Body of pancreas (tissue), 4 donors: ENCODE measurements around the gene BGN. TPM values are rescaled to one million over a fixed set of nuclear protein-coding genes. Genes with fewer than 3 reads are reported as not detected.
A peak's percentile ranks its signal among the peaks of the same experiment; 100 is the strongest.

Experiments used
- ATAC-seq: fragments of 150-250 bp; one replicate; pipeline ENCODE4 v1.9.1; 2016
- DNase-seq, 4 donors: peaks; one replicate each; pipeline ENCODE4 v3.0.0-alpha.2; 2019
- H3K27ac ChIP-seq, 4 donors: fragments of 200-600 bp; sonication (generic); 1 replicate in 3 of 4; 2 replicates in 1 of 4; pipeline versions ENCODE4 v1.5.1 to v1.6.1; 2016 to 2019; ENCODE audit warnings: mild to moderate bottlenecking in 1 of 4, mixed read lengths in 1 of 4, moderate library complexity in 1 of 4
- H3K27me3 ChIP-seq, 2 donors: fragments of 200-600 bp; sonication (generic); one replicate each; pipeline ENCODE4 v1.6.0; 2016; ENCODE audit warnings: mild to moderate bottlenecking in 1 of 2
- H3K36me3 ChIP-seq, 2 donors: fragments of 200-600 bp; sonication (generic); replicated peaks in 1 of 2; 2 replicates each; pipeline ENCODE4 v1.5.1; 2016; ENCODE audit warnings: low read depth in 2 of 2; ENCODE audit not compliant: insufficient read depth in 1 of 2
- H3K4me1 ChIP-seq: fragments of 200-600 bp; sonication (generic); one replicate; pipeline ENCODE4 v1.6.0; 2016
- H3K4me3 ChIP-seq, 2 donors: fragments of 200-600 bp; sonication (generic); 1 replicate in 1 of 2; 2 replicates in 1 of 2; pipeline ENCODE4 v1.5.1; 2016 to 2019
- H3K9me3 ChIP-seq, 3 donors: fragments of 200-600 bp; sonication (generic); 1 replicate in 2 of 3; 2 replicates in 1 of 3; pipeline ENCODE4 v1.5.1; 2016
- POLR2A ChIP-seq, 3 donors: fragments of 450-650 bp; IDR thresholded peaks; one replicate each; pipeline ENCODE4 v1.6.1; 2016; ENCODE audit warnings: antibody characterized with exemption in 3 of 3, mild to moderate bottlenecking in 2 of 3
- WGBS, 2 donors: methylation state at CpG; one replicate each; pipeline ENCODE4 v1.1.5; 2017; 5-methylcytosine and 5-hydroxymethylcytosine counted together
- intact Hi-C: fragments of 100-400 bp; cut with DNase I; formaldehyde crosslinking; loops from one replicate; pipeline ENCODE4 v1.15.1; 2023
- total RNA-seq, 2 donors: library from RNA; depleted of rRNA; stranded (reverse); fragments of >200 nt; gene quantifications; one replicate each; pipeline ENCODE4 v1.1.0, GENCODE V29; 2016
- TF ChIP-seq, protein P1 (sequence below), 7 experiments: fragments of 450-650 bp in 4 of 7; fragments of 200-600 bp in 3 of 7; sonication (generic) in 3 of 7; IDR thresholded peaks; one replicate each; pipeline ENCODE4 v1.5.1; 2016 to 2019; ENCODE audit warnings: antibody characterized with exemption in 7 of 7

The BGN gene
- total RNA-seq, 2 donors from 2014 or later, result 30.7 to 34.0 TPM

DNA sequence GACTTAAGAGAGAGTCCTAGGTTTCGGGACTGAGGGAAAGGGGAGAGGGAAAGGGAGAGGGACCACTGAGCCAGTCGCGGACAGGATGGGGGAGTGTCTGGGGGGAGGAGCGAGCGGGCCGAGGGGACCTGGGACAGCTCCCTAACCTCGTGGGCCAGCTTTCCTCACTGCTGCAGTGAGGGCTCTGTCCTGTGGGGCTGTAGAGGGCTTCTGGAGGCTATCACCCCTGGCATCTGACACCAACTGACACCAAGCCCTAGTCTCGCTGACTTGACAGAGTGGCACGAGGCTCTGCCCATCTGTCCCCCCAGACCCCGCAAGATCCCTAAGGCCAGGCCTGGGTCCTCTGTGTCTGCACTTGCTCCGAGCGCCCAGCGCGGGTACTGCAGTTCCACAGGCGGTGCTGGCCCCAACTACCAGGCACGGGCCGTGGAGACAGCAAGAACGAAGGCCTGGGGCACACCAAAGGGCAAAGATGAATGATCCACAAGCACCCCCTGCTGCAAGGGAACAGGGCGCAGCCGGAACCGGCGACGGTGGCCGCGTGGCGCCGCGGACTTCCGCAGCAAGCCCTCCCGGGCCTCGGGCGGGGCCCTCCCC, 24.9 kb upstream of the BGN start:
- Histone ChIP-seq H3K27me3 (no peaks in the 10 kb centered on the region), H3K4me3 (peak overlapping the region in 1 of 2 donors; percentile 52), H3K4me1 (peaks cover 12% of the 10 kb centered on the region), H3K9me3 (no peaks in the 10 kb centered on the region), H3K36me3 (no peaks in the 10 kb centered on the region), H3K27ac (peak overlapping the region in 3 of 4 donors; percentile 1 to 71 (median 66))
- DNase-seq (peak in 1 of 4 donors; percentile 22), ATAC-seq (peak; percentile 22)
- no peak for TF ChIP-seq POLR2A (IDR thresholded peaks at IDR 0.05)
- TF ChIP-seq, protein P1, sequence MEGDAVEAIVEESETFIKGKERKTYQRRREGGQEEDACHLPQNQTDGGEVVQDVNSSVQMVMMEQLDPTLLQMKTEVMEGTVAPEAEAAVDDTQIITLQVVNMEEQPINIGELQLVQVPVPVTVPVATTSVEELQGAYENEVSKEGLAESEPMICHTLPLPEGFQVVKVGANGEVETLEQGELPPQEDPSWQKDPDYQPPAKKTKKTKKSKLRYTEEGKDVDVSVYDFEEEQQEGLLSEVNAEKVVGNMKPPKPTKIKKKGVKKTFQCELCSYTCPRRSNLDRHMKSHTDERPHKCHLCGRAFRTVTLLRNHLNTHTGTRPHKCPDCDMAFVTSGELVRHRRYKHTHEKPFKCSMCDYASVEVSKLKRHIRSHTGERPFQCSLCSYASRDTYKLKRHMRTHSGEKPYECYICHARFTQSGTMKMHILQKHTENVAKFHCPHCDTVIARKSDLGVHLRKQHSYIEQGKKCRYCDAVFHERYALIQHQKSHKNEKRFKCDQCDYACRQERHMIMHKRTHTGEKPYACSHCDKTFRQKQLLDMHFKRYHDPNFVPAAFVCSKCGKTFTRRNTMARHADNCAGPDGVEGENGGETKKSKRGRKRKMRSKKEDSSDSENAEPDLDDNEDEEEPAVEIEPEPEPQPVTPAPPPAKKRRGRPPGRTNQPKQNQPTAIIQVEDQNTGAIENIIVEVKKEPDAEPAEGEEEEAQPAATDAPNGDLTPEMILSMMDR (IDR thresholded peaks at IDR 0.05), result peak in 3 of 7 experiments; percentile 2 to 40 (median 26)
- intact Hi-C loops, result no loop called here
- WGBS, 2 donors, result 0% methylated on average over 1 to 28 of the region's 32 CpGs

DNA sequence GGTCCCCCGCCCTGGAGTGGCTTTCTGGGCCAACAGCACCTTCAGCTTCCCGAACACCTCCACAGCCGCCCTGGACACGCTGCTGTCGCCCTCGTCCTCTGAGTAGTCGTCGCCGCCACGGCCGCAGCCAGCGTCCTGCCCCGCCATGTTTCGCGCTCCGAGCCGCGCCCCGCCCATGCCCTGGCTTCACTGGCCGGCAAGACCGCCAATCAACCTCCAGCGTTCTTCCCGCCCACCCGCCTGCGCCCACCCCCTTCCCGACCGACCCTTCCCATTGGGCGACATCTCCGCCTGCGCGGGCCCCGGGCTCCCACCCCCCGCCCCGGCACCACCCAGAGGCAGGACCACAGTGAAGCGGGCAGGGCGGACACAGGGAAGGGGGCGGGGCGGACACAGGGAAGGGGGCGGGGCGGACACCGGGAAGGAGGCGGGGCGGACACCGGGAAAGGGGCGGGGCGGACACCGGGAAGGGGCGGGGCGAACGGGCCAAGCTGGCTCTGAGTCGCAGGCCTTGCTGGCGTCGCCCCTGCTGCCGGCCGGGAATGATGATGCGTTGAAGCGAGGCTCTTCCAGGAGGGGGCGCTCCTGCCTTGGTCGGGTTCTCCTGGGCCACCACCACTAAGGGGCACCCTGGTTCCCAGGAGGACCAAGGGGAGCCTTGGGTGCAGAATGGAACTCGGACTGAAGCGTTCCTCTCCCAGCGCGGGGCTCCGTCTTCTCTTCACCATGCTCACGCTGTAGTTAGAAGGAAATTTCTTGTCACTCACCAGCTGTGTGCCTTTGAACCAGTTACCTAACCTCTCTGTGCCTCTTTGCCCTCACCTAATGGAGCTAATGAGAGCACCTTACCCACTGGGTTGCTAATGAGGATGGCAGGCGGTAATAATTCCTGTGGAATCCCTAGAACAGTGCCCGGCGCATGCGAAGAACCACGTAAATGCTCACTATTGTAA, 24.1 kb upstream of the BGN start, which contains the start of gene HAUS7:
Gene HAUS7, minus strand, starts transcription at position 166 of the 953 bp plus-strand sequence. Its CDS starts 19 bp downstream, at position 147.
- WGBS, 2 donors, result 21 to 94% methylated on average over 3 to 23 of the region's 70 CpGs
- intact Hi-C loops, result no loop called here
- peak; percentile 96 for ATAC-seq
- peak within 1 kb of the TSS in 1 of 2 donors; percentile 52 for H3K4me3 ChIP-seq
- peak; percentile 88 for DNase-seq
- no peaks in the 10 kb centered on the region for H3K9me3 ChIP-seq
- no peaks in the 10 kb centered on the region for H3K36me3 ChIP-seq
- H3K4me1 ChIP-seq, result peaks cover 16% of the 10 kb centered on the region
- peak in 2 of 3 donors; percentile 45 to 47 for TF ChIP-seq POLR2A (IDR thresholded peaks at IDR 0.05)
- TF ChIP-seq, protein P1 (IDR thresholded peaks at IDR 0.05), result peak; percentile 43 to 80 (median 71)
- H3K27ac ChIP-seq, result peak within 1 kb of the TSS in 3 of 4 donors; percentile 1 to 71 (median 66)
- H3K27me3 ChIP-seq, result no peaks in the 10 kb centered on the region

DNA sequence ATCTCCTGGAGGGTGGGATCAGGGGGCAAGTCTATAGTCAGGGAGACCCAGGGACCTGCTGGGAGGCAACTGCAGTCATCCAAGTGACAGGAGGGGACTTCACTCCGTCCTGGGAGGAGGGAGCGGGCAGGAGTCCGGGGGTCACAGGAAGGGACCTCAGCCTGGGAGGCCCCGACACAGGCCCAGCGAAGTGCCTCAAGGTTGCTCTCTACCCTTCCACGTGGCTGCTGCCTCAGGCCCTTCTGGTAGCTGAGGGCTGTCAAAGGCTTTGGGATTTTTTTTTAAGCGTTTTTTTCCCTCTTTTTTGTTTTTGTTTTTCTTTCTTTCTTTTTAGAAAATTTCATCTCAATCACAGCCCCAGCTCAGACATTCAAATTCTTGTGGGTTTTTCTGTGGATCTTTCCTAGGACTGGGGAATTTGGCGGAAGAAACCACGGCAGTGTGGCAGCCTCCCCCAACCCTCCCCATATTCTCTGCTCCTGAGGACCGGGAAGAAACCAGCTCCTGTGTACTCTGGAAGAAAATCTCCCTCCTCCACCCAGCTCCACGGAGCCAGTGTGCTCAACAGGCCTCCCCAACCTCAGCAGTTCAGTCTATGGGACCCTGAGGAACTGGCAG, 23.0 kb upstream of the BGN start:
- Histone ChIP-seq H3K9me3 (no peaks in the 10 kb centered on the region), H3K27me3 (no peaks in the 10 kb centered on the region), H3K27ac (no peak overlapping the region), H3K4me1 (peaks cover 16% of the 10 kb centered on the region), H3K4me3 (no peak overlapping the region), H3K36me3 (no peaks in the 10 kb centered on the region)
- intact Hi-C loops, result no loop called here
- TF ChIP-seq, protein P1 (IDR thresholded peaks at IDR 0.05), result no peak
- no peak for TF ChIP-seq POLR2A (IDR thresholded peaks at IDR 0.05)
- WGBS, 2 donors, result 69 to 77% methylated on average over 7 of the region's 11 CpGs
- ATAC-seq (no peak), DNase-seq (no peak)

DNA sequence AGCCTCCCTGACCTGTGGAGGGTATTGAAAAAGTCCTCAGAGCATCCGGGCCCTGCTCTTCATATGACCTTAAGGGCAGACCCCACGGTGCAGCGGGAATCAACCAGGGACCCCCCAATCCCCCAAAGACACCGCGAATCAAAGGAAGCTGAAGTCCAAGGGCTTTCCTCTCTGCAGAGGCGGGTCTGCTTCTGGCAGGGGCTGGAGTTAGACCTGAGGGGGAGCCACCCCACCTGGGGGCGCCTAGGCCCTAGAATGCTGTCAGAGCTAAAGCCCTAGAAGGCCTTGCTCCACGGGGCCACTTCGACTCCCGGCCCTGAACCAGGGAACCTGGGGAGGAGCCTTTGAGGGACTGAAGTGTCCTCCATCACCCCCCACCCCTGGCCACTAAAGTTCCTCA, 21.7 kb upstream of the BGN start:
- H3K9me3 ChIP-seq, result no peaks in the 10 kb centered on the region
- H3K36me3 ChIP-seq, result no peaks in the 10 kb centered on the region
- H3K27ac ChIP-seq, result no peak overlapping the region
- DNase-seq (no peak), ATAC-seq (no peak)
- H3K4me3 ChIP-seq, result no peak overlapping the region
- WGBS, 2 donors, result 100% methylated on average over 3 of the region's 10 CpGs; no CpG with 5 or more reads in 1 of the 2 donors
- TF ChIP-seq, protein P1 (IDR thresholded peaks at IDR 0.05), result no peak
- no peak for TF ChIP-seq POLR2A (IDR thresholded peaks at IDR 0.05)
- no peaks in the 10 kb centered on the region for H3K27me3 ChIP-seq
- intact Hi-C loops, result no loop called here
- peaks cover 16% of the 10 kb centered on the region for H3K4me1 ChIP-seq
